Stimulated activated CD4-positive, alpha-beta T cell treated with anti-CD3 and anti-CD28 coated beads, TNF-alpha, amount 100 ng/mL, for 24 hours (primary cell): ENCODE data around the gene AHCYL1.

Experiments used
- DNase-seq, 3 experiments: peaks; one replicate each; pipeline ENCODE4 v3.0.0-alpha.2; 2020; ENCODE audit warnings: low read depth in 3 of 3

The AHCYL1 gene

DNA sequence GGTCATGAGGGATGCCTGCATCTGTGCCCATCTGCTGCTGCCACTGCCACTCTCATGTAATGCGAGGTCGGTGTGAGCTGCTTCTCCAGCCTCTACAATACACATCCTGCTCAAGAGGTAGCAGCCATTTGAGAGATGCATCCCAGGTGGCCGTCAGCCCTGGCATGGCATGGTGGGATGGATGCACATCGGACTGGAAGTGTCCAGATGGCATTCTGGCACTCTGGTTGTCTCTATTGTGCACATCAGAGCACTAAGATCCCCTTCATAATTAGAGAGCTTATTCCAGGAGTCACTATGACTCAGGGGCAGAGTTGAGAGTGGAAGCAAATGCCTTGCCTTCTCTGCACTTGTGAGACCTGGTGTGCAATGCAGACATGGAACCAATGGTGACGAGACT, 53.7 kb downstream of the AHCYL1 start:
- DNase-seq, result no peak

DNA sequence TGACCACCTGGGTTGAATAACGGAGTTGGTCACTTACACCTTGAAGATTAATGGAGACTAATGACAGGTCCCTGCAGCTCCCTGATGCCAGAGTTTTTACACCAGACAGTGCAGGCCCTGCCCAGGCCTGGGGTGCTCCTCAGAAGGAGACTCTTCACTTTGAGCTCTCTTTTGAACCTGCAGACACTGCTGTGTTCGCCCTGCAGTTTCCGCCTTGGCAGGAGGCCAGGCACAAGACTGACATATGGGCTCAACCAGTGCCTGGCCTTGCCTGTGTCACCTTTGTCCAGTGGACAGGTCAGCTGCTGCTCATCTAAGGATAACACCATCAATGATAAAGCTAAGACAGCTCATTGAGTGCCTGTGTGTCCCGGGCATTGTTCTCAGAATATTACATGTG, 55.1 kb downstream of the AHCYL1 start:
- DNase-seq, result no peak

DNA sequence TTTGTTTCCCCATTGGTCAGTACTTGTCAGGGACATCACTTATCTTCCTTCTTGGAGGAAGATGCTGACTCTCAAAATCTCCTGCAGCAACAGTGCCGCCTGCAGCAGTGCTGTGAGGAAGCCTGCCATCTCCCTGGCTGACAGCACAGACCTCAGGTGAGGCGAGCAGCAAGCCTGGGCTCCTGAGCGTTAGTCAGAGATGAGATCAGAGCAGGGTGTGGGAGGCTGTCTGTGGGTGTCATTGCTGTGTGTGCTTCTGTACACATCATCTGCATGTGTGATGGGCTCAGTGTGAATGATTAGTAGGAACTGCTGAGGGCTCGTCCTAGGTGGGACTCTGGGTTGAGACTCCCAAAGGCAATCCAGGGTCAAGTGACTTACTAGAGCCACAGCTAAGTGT, 56.0 kb downstream of the AHCYL1 start:
- peak in 2 of 3 experiments; percentile 13 to 18 for DNase-seq

DNA sequence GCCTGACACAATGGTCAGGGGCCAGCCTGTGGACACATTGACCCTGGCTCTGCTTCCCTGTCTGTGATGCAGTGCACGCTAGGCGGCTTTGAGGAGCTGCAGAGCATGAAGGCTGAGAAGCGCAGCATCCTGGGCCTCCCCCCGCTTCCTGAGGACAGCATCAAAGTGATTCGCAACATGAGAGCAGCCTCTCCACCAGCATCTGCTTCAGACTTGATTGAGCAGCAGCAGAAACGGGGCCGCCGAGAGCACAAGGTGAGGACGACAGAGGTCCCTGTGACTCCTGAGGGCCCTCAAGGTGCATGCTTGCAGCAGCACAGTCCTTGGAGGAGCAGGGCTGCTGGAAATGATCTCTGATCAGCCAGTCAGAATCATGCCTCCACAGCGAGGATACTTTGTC, 58.5 kb downstream of the AHCYL1 start:
- no peak for DNase-seq

DNA sequence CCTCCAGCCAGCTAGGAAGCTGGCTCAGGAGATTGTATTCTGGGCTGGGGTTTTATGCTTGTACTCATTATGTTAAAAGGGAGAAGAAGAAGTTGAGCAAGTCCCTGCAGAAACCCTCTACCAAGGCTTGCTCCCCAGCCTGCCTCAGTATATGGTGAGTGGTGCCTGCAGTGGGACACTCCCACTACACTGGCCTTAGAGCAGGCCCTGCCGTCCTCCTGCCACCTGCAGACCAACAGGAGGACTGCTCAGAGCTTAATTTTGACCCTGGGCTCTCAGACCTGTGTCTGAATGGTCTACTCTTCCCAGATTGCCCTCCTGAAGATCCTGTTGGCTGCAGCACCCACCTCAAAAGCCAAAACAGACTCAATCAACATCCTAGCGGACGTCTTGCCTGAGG, 62.9 kb downstream of the AHCYL1 start:
- no peak for DNase-seq

DNA sequence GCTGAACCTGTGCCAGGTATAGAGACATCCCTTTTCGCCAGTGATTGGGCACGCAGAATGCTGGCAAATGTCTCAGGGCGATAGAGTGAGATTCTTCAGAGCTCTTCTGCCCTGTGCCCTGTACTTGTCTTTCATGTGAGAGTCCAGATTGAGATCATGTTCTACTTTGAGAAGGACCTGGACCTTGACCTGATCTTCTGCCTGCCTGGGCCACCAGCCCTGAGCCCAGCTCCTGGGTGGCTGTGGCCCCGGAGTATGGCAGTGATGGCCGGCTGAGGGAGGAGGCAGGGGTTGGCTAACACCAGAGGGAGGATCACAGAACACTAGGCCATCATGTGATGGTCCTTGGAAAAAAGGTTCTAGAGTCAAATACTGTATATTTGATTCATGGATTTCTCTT, 63.7 kb downstream of the AHCYL1 start:
- no peak for DNase-seq

DNA sequence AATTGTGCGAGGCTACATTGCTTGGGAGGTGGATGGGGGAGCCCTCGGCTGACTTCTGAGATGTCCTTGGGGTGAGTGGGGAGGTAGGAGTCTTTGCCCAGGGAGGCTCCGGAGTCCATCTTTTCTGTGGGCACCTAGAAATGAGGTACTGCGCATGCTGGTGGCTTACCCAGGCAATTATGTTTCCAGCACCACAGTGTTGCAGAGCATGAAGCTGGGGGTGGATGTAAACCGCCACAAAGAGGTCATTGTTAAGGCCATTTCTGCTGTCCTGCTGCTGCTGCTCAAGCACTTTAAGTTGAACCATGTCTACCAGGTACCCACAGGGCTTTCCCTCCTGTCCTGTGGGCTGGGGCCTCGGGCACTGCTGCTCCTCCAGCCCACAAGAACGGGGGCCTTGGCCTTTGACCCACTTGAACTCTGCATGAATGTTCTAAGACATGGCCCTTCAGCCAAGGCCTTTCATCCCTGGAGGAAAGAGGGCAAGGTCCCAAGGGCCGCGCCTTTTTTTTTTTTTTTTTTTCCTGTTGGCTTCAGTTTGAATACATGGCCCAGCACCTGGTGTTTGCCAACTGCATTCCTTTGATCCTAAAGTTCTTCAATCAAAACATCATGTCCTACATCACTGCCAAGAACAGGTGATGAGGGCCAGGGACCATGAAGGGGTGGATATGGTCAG, 64.5 kb downstream of the AHCYL1 start:
- no peak for DNase-seq

DNA sequence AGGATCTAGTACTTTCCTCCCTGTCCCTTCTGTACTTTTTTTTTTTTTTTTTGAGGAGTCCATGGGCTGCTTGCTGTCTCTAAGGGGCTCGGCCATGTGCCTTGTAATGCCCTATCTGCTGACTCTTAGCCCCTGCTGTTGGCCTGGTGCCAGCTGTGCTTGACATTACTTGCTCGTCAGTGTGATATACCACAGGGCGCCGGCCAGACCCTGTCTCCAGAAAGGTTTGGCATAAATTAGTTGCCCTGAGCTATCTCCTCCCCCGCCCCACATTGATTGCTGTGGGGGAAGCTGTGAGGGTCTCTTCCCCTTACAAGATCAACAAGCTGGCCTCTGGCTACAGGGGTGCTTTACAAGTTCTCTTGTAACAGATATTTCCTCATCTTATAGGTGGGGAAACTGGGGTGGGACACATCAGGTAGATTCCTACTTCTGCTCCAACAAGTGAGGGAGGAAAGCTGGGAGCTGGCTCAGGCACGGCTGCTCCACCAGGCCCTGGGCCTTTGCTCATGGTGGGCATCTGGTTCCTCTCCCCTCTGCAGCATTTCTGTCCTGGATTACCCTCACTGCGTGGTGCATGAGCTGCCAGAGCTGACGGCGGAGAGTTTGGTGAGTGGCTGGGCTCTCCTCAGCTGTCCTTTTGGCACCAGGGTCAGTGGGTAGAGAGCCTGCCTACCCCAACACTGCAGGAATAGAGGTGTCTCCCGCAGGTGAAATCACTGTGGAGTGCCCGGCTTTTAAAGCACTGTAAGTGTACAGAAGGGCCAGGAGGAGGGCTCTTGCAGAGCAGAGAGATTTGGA, 65.4 kb downstream of the AHCYL1 start:
- no peak for DNase-seq

DNA sequence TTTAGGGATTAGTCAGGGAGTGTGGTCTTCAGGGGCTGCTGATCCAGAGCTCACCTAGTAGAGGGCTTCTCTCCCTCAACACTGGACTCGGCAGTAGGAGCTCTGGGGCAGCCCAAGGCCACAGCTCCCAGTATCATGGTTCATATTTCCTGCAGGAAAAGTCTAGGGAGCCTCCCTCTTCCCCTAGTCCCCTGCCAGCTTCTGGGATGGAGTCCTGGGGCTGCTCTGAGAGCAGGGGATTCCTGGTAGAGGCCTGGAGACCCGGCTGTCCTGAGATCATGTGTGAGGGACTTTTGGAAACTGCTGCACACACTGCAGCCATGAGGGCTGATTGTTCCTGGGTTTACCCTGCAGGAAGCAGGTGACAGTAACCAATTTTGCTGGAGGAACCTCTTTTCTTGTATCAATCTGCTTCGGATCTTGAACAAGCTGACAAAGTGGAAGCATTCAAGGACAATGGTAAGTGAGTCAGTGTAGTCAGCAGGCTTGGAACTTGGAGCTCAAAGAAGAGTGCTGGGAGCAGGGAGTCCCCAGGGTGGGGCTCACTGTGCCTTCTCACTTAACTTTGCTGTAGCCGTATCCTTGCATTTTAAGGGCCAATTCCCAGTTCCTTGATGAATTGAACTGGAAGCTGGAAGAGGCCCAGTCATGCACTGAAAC, 66.2 kb downstream of the AHCYL1 start:
- no peak for DNase-seq

DNA sequence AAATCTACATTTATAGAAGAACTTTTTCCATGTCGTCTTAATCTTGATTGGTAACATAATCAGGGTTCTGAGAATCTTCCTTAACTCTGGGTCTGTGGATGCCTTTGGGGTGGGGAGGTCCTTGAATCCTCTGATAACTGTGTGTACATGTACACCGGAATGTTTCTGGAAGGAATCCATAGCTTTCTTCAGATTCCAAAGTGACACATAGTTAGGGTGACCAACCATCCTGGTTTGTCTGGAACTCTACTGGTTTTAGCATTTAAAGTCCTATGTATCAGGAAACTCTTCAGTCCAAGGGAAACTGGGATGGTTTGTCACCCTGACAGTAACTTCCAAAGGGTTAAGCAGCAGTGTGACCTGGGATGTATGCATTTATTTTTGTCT, 66.7 kb downstream of the AHCYL1 start:
- no peak for DNase-seq

DNA sequence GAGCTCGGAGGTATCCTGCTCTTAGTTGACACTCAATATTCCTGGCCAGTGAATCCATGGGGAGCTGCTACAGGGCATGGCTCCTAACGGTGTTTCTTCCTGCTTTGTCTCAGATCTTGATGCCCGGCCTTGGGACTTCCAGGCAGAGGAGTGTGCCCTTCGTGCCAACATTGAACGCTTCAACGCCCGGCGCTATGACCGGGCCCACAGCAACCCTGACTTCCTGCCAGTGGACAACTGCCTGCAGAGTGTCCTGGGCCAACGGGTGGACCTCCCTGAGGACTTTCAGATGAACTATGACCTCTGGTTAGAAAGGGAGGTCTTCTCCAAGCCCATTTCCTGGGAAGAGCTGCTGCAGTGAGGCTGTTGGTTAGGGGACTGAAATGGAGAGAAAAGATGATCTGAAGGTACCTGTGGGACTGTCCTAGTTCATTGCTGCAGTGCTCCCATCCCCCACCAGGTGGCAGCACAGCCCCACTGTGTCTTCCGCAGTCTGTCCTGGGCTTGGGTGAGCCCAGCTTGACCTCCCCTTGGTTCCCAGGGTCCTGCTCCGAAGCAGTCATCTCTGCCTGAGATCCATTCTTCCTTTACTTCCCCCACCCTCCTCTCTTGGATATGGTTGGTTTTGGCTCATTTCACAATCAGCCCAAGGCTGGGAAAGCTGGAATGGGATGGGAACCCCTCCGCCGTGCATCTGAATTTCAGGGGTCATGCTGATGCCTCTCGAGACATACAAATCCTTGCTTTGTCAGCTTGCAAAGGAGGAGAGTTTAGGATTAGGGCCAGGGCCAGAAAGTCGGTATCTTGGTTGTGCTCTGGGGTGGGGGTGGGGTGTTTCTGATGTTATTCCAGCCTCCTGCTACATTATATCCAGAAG, 69.2 kb downstream of the AHCYL1 start:
- peak; percentile 41 to 69 (median 50) for DNase-seq

DNA sequence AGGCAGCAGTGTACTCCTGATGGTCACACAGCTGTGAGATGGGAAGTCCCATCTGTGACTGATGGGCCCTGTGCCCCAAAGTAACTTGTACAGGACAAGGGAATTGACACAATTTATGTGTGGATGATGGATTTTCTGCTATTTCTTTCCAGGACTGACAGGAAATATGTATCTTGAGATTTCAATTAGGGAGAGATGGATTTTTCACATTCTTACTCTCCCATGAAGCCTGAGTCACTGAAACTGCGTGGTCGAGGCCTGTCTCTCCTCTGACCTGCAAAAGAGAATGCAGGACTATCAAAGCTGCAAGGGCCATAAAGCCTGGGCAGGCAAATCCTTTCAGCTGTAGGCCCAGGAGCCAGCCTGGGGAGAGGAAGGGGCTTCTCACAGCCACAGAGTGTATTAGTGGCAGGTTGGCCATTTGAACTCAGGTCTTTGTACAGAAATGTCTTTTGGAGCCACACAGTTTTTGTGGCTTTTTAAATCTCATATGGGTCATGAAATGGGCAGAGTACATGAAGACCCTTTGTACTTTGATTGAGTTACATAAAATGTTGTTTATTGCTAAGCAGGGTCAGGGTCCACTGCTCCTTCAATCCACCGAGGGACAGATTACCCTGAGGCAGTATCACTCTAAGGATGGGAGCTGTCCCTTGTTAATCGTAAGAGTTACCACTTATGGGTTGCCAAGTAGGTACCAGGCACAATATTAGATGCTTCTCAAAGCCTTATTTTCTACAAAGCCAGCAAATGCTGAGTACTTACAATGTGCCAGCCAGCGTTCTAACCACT, 71.1 kb downstream of the AHCYL1 start:
- DNase-seq, result no peak

DNA sequence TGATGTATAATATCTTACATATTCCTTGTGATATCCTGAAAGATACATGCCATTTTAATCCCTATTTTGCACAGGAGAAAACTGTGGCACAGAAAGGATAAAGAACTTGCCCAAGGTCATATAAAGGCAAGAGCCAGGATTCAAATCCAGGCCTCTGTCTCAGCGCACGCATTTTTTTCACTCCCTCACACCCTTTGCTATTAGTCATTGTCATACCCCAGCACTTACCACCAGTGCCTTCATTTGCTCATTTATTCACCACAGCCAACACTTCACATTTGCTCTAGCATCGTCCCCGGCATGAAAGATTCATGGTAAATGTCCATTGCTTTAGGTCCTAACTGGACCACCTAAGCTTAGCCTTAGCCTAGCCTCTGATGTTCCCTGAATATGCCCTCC, 71.7 kb downstream of the AHCYL1 start:
- DNase-seq, result no peak

DNA sequence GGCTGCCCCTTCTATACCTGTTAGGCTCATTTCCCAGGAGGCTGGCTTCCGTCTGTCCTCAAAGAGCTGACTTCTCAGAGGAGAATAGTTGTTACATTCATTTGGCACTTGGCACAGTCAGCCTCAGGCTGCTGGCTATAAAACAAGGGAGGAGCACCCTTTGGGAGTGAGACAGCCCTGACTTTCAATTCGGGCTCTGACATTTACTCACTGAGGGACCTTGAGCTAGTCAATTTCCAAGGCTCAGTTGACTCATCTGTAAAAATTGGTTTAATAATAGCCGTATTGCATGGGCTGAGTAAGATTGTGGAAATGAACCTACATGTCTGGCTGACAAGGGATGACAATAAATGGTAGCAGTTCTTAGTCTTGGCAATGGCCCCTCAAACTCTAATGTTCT, 72.2 kb downstream of the AHCYL1 start:
- DNase-seq, result no peak

DNA sequence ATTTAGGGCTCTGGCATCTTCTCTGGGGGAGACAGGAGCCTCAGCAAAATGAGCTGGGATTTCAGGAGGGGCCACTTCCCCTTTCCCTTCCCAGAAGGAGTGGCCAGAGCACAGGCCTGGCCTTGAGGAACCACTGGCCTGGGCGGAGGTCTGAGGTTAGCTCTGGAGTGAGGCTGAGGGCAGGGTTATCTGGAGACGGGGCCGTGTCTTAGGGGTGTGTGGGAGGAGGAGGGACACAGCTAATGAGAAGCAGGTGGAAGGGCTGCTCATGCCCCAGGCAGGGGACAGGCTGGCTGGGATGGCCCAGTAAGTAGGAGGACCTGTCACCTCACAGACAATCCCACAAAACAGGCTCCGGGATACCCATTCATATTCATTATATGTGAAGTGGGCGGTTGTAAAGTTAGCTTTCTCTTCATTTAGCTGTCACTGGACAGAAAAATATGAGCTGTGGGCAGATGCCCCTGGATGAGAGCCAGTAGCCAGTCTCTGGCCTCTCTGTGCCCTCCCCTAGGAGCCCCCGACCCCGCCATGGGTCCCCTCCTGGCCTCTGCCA, 73.5 kb downstream of the AHCYL1 start:
- no peak for DNase-seq

DNA sequence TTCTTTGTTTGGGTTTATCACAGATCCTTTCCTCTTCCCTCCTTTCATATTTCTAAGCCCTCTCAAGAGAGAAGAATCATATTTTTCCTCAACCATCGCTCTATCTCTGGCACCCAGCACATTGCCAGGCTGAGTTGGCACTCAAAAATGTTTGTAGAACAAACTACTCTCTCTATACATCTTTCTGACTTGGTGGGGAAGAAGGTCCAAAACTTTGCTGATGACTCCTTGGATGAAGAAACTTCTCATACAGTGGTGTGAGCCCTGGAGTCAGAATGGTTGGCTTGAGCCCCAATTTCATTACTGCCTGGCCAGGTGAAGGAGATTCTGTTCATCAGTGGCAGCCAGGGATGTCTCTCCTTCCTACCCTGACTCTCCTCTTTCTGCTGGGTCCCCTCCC, 74.0 kb downstream of the AHCYL1 start:
- DNase-seq, result no peak

DNA sequence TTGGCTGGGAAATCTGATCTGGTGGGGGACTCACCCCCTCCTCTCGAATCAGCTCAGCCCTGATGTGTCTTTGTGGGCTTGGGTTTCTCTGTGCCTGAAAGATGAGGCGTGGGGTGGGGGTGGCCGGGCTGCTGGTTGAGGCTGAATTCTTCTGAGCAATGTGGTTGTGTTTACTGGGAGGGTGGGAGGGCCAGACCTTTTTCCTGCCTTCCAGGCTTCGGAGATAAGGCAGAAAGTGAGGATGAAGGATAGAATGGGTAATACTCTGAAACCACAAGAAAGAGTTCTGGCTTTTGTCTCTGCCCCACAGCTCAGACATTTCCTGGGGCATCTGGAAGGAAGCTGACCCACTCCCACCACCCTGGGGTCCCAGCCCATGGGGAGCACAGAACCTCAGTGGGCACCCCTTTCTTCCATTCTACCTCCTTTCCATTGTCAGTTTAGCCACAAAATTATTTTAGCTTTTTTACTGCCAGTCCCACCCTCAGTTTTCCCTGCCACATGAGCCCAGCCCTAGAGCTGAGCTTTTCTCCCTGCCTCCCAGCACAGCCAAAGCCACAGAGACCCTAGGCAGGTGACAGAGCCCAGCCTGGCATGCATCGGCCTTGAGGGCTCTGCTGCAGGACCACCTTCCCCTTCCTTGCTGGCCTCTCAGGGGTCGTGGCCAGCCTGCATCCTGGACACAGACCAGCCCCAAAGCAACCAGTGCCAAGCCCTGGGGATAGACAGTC, 74.7 kb downstream of the AHCYL1 start:
- no peak for DNase-seq

DNA sequence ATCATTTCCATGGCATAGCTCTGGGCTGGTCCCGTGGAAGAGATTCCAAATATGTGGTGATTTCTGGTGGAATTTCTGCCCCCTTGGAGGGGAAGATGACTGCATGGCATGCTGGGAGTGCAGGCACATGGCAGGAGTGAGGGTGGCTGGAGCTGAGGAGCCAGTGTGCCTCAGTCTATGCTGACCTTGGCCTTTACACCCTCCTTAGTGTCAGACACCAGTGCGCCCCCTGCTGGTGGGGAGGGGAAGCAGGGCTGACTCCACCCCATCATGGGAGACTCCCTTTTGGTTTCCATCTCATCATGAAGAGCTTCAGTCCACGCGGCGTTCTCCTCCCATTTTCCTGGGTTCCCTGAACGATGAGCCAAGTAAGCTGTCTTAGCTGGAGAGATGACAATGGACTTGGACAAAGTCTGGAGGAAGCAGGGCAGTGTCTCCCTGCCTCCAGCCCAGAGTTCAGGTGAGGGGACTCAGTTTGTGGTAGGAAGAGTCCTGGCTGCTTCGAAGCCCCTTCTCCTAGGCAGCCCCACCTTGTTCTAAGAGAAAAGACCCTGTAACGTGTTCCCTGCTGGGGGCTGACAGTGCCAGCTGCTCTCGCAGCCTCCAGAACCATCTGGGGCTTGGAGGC, 75.6 kb downstream of the AHCYL1 start:
- DNase-seq, result peak; percentile 43 to 77 (median 61)

DNA sequence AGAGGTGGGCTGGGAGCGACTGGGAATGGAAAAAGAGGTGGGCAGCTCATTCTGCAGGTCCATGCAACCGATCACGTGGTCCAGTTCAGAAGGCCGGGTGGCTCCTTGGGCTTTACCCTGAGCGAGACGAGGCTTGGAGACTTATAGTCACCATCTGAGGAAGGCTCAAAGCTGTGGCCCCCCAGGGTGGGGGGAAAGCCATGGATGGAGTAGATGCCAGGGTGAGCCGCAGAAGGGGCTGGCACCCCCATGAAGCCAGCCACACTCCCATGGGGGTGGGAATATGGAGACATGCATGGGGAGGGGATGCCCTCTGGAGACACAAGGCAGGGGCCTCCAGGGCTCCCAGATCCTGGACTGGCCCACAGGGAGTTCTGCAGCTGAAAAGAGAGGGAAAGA, 76.1 kb downstream of the AHCYL1 start:
- no peak for DNase-seq

DNA sequence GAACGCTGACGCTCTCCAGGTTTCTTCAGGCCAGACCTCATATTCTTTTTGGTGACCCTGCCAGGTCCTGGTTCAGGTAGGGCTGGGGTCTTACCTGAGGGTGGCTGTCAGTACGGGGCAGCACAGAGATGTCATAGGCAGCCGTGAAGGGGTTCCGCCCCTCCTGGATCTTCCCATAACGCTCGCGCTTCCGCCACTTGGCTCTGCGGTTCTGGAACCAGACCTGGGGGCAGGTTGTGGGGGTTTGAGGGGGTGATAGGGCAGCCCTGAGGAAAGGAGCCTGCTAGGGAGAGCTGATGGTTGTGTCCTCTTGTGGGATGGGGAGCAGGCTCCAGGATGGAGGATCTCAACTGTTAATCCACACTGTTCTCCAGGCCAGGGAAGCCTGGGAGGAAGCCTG, 76.8 kb downstream of the AHCYL1 start:
- DNase-seq, result no peak
